ENCODE data around the gene LASP1NB.

LASP1NB gene

DNA sequence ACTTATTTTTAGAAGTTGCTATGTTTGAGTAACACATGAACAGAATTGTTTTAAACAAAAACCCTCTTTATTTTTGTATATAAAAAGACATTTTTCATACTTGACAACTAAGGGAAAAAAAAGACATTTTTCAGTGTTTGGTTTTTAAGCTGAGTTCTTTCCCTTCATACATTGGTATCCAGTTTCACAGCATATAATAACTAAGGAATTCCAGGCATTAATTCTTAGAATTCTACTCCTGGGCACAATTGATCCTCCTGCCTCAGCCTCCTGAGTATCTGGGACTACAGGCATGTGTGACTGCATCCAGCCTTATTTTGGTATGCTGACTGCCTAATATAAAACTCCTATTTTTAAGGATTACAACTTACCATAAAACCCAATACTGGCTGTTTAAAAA lies 33.3 kb downstream of the LASP1NB start:
- H3K4me3 ChIP-seq: no peak overlapping the region
- no peaks in the 10 kb centered on the region for H3K36me3 ChIP-seq
- H3K4me1 ChIP-seq: no peaks in the 10 kb centered on the region
- no peaks in the 10 kb centered on the region for H3K9me3 ChIP-seq
- no peaks in the 10 kb centered on the region for H3K27me3 ChIP-seq
- TF ChIP-seq, protein P1, sequence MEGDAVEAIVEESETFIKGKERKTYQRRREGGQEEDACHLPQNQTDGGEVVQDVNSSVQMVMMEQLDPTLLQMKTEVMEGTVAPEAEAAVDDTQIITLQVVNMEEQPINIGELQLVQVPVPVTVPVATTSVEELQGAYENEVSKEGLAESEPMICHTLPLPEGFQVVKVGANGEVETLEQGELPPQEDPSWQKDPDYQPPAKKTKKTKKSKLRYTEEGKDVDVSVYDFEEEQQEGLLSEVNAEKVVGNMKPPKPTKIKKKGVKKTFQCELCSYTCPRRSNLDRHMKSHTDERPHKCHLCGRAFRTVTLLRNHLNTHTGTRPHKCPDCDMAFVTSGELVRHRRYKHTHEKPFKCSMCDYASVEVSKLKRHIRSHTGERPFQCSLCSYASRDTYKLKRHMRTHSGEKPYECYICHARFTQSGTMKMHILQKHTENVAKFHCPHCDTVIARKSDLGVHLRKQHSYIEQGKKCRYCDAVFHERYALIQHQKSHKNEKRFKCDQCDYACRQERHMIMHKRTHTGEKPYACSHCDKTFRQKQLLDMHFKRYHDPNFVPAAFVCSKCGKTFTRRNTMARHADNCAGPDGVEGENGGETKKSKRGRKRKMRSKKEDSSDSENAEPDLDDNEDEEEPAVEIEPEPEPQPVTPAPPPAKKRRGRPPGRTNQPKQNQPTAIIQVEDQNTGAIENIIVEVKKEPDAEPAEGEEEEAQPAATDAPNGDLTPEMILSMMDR (IDR thresholded peaks at IDR 0.05): no peak
- TF ChIP-seq POLR2A (IDR thresholded peaks at IDR 0.05) (no peak), EP300 (IDR thresholded peaks at IDR 0.05) (no peak)
- H3K27ac ChIP-seq: no peak overlapping the region
- DNase-seq (ENCODE audit: low spot score in 2 of 2): no peak

DNA sequence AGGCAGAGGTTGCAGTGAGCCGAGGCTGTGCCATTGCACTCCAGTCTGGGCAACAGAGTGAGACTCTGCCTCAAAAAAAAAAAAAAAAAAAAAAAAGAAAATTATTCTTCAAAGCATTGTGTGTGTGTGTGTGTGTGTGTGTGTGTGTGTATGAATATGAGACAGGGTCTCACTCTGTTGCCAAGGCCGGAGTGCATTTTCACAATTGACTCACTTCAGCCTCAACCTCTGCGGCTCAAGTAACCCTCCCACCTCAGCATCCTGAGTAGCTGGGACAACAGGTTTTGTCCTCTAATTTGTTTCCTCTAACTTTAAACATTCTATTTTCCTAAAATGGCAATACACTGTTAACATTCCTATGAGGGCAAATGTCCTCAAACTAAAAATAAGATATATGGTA lies 34.1 kb downstream of the LASP1NB start:
- Histone ChIP-seq H3K4me3 (no peak overlapping the region), H3K27ac (no peak overlapping the region), H3K4me1 (no peaks in the 10 kb centered on the region), H3K9me3 (no peaks in the 10 kb centered on the region), H3K27me3 (no peaks in the 10 kb centered on the region), H3K36me3 (no peaks in the 10 kb centered on the region)
- 62% methylated on average over 3 of the region's 3 CpGs for WGBS, 2 donors
- no peak for DNase-seq (ENCODE audit: low spot score in 2 of 2)
- no peak for TF ChIP-seq EP300 (IDR thresholded peaks at IDR 0.05)
- no peak for TF ChIP-seq POLR2A (IDR thresholded peaks at IDR 0.05)
- TF ChIP-seq, protein P1 (IDR thresholded peaks at IDR 0.05): no peak

DNA sequence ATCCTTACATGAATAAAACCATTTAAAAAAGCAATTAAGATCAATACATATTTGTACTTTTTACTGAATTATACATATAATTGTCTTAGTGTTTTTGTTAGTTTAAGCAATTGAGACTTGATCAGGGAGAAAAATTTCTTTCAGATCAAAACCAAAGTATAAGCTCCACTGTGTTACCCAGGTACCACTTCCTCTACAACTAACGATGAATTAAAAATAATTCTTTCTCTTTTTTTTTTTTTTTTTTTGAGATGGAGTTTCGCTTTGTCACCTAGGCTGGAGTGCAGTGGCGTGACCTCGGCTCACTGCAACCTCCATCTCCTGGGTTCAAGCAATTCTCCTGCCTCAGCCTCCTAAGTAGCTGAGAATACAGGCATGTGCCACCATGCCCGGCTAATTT lies 35.0 kb downstream of the LASP1NB start:
- no peaks in the 10 kb centered on the region for H3K27me3 ChIP-seq
- no peak for DNase-seq (ENCODE audit: low spot score in 2 of 2)
- WGBS, 2 donors: 91 to 95% methylated on average over 5 of the region's 5 CpGs
- no peak overlapping the region for H3K4me3 ChIP-seq
- TF ChIP-seq POLR2A (IDR thresholded peaks at IDR 0.05) (no peak), EP300 (IDR thresholded peaks at IDR 0.05) (no peak)
- TF ChIP-seq, protein P1 (IDR thresholded peaks at IDR 0.05): no peak
- H3K27ac ChIP-seq: no peak overlapping the region
- no peaks in the 10 kb centered on the region for H3K4me1 ChIP-seq
- no peaks in the 10 kb centered on the region for H3K36me3 ChIP-seq
- no peaks in the 10 kb centered on the region for H3K9me3 ChIP-seq

DNA sequence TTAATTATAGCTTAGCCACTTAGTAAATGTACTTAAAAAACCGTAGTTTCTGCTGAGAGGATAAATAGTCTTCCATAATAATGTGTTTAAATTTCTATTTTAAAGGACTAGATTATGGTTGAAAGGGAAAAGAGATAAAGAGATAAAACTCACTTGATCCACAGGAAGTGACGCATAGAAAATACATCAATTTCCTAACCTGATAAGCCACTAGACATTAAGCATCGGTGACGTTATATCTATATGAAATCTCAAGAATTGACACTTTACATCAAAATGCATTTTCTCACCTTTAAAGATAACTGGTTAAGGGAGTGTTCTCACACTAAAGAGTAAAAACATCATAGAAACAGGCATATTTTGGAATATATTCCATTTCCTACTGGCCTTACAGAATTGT lies 36.0 kb downstream of the LASP1NB start:
- no peaks in the 10 kb centered on the region for H3K4me1 ChIP-seq
- H3K36me3 ChIP-seq: no peaks in the 10 kb centered on the region
- 82 to 89% methylated on average over 4 of the region's 4 CpGs for WGBS, 2 donors
- no peaks in the 10 kb centered on the region for H3K27me3 ChIP-seq
- no peak for TF ChIP-seq EP300 (IDR thresholded peaks at IDR 0.05)
- TF ChIP-seq POLR2A (IDR thresholded peaks at IDR 0.05): no peak
- TF ChIP-seq, protein P1 (IDR thresholded peaks at IDR 0.05): no peak
- DNase-seq (ENCODE audit: low spot score in 2 of 2): no peak
- no peaks in the 10 kb centered on the region for H3K9me3 ChIP-seq
- no peak overlapping the region for H3K4me3 ChIP-seq
- no peak overlapping the region for H3K27ac ChIP-seq

DNA sequence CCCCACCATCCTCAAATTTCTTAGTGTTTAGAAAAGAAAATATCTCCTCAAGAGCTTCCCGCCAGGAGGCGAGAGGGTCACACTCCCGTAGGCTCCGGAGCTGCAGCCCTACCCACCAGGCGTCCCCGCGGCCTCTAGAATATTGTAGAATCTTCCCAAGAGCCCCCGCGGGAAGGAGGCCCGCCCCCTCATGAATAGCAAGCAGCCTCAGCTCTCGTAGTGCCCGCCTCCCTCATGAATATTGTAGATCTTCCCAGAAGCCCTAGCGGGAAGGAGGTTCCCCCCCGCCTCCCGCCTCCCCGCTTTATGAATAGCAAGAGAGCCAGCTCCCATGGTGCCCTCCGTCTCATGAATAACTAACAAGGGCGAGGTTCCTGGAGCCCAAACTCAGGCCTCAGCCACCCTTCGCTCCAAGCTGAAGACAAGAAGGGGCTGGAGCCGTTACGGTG lies 41.9 kb downstream of the LASP1NB start, which contains the start of gene FBXO47:
TSS of gene FBXO47 (minus strand) at position 114 of the 449 bp plus-strand sequence. CDS start 4,378 bp downstream, outside the sequence.
- Histone ChIP-seq H3K4me1 (peaks cover 0 to 3% (median 0%) of the 10 kb centered on the region in 4 donors), H3K27ac (peak within 1 kb of the TSS; percentile 58 to 87 (median 72)), H3K9me3 (no peaks in the 10 kb centered on the region), H3K4me3 (peak within 1 kb of the TSS; percentile 16 to 44 (median 35)), H3K27me3 (no peaks in the 10 kb centered on the region), H3K36me3 (no peaks in the 10 kb centered on the region)
- WGBS, 2 donors: 6 to 34% methylated on average over 15 to 21 of the region's 21 CpGs
- DNase-seq (ENCODE audit: low spot score in 2 of 2): peak; percentile 92 to 93
- TF ChIP-seq POLR2A (IDR thresholded peaks at IDR 0.05): peak; percentile 9 to 74
- TF ChIP-seq, protein P1 (IDR thresholded peaks at IDR 0.05): peak in 4 of 5 experiments; percentile 12 to 59 (median 19)
- TF ChIP-seq EP300 (IDR thresholded peaks at IDR 0.05): peak; percentile 59 to 92

Data from tibial nerve (tissue), 4 donors.